GM18907 (cell line): ENCODE data around the gene TMEM154.
A peak's percentile ranks its signal among the peaks of the same experiment; 100 is the strongest.

Source experiments
- ATAC-seq: cut with Tn5 transposase; IDR thresholded peaks from one replicate; pipeline ENCODE4 v1.9.1; 2021; ENCODE audit warnings: mild to moderate bottlenecking, moderate library complexity; ENCODE audit not compliant: unreplicated experiment

TMEM154 gene

GRCh38 chr4:152697284-152698088 lies 17.7 kb upstream of the TMEM154 start:
- peak; percentile 39 for ATAC-seq

GRCh38 chr4:152696764-152697261 lies 17.0 kb upstream of the TMEM154 start:
- peak; percentile 99 for ATAC-seq

DNA sequence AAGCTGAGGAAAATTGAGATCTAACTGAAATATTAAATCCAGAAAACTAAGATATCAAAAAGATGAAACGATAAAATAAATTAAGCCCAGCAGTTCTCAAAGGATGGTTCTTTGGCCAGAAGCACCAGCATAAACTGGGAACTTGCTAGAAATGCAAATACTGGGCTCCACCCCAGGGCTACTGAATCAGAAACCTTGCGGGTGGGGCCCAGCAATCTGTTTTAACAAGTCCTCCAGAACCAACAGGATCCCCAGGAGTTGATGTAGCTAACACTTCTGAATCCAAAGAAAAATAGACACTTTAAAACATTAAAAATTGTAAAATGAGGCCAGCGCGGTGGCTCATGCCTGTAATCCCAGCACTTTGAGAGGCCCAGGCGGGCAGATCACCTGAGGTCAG lies 14.1 kb upstream of the TMEM154 start:
- ATAC-seq = no peak

DNA sequence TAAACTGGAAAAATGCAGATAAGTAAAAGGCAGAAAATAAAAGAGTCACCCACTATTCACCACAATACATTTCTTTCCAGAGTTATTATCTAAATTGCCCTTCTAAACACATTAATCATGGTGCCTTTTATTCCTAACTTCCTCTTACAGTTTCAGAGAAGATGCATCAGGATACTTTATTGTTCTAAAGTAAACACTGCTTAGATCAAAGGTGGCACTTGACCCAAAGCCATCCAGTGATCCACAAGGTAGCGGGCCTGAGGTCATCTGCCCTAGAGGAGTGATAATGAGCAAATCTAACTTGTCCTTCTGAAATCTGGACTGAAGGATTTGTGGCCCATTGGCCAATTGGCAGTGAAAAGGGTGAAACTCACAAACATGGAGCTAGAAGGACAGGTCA lies 12.0 kb upstream of the TMEM154 start:
- ATAC-seq = no peak

DNA sequence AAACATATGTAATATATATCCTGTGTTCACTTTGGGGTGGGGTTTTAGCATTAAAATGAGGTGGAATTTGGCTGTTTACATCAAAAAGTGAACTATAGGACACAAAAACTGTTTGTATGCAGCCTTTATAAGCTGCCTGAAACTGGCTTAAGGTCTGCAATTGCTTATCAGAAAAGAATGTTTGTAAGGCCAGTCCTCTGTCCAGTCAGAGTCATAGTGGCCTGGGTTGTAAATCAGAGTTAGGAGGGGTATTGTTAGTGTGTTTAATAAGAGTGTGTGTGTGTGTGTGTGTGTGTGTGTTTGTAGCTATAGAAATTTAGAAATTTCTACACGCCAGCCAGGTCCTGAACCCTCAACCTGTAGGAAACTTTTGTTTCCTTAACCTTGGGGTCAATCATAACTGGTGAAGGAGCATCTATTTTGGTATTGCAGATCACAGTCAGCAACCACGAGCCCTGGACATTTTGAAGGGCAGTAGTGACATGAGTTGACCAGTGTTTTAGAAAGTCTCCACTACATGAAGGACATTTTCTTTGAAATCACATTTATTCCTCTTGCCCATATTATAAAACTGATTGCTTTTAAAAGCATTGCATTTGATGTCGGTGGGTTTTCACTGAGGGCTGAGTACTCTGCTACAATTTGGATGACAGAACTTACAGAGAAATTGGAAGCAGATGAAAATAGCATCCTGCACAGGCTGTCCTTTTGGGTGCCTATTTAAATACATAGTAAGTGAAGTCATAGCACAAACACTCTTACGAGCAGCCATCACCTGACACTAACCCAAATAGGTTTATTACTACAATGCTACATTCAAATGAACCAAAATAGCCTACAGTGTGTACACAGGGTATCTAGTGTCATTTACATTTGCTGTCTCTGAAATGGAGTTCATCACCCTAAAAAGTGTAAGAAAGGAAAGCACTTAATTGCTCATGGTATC lies 11.2 kb upstream of the TMEM154 start:
- ATAC-seq = no peak

DNA sequence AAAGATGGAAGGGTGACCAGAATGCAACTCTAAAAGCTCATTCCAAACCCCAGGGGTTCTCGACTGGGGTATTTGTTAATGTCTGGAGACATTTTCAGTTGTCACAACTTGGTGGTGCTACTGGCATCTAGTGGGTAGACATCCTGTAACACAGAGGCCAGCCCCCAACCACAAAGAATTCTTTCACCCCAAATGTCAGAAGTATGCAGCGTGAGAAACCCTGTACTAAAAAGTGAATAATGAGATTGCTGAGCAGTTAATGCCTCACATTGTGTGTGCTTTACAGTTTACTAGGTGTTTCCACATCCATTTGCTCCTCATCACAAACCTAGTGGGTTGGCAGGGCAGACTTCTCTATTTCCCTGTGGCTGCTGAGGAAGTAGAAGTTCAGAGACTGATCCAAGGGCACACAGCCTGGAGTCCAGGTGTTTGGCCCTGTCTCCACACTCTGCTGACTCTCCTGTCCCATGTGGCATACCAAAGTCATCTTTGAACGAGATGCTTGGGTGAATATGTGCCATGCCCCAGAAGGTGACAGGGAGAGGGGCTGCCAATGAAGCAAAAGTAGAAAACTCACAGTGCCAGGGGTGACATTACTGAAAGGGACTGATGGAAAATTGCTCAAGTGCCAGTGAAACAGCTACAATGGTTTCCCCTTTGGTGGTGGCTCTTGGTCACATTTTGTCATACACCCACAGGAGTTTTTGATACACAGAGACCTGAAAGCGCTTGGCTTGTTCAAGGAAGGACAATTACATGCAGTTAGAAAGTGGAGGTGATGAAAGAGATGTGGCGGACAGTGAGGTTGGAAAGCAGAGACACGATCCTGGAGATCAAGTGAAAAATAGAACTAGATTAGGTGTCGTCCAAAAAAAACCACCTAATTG lies 10.1 kb upstream of the TMEM154 start:
- no peak for ATAC-seq

GRCh38 chr4:152687974-152688599 lies 8.3 kb upstream of the TMEM154 start:
- ATAC-seq = no peak

DNA sequence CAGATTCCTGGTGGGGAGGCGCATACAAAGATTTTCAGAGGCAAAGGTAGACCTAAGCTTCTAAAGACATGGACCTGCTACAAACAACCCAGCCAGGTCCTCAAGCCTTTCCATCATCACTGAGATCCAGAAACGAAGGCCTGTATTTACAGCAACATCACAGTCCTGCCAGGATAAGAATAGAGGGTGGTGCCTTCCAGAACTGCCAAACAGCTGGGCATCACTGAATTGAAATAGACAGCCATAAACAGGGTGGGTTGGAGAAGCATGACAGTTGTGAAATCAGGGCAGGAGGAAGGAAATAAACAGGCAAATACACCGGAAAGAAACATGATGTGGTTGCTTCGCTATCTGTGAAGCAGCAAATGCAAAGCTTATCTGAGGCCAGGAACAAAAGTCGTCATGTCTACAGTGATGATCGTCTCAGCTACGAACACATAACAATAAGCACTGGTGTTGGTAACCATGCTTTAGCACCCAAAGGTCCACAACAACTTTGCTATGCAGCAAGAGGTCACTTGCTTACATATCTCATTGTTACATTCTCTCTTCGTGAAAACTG lies 6.7 kb upstream of the TMEM154 start:
- no peak for ATAC-seq

- ATAC-seq = no peak
Observed at GRCh38 chr4:152684587-152684986, 4.8 kb upstream of the TMEM154 start.

DNA sequence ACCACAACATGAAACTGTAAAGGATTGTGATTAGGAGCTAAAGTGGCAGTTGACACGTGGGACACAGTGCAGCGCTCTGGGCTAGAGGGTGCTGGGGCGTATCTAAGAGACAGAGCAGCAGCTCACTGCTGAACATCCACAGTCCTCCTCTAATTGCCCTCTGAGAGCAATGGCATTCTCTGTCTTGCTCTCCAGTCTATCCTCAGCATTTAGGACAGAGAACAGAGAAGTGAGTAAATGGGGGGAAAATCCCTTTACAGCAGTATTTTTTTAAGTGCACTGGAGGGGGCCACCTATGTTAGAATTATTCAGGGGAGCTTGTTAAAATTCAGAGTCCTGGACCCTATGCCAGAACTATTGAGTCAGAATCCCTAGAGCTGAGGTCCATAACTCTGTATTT lies 4.2 kb upstream of the TMEM154 start:
- ATAC-seq = peak; percentile 53

DNA sequence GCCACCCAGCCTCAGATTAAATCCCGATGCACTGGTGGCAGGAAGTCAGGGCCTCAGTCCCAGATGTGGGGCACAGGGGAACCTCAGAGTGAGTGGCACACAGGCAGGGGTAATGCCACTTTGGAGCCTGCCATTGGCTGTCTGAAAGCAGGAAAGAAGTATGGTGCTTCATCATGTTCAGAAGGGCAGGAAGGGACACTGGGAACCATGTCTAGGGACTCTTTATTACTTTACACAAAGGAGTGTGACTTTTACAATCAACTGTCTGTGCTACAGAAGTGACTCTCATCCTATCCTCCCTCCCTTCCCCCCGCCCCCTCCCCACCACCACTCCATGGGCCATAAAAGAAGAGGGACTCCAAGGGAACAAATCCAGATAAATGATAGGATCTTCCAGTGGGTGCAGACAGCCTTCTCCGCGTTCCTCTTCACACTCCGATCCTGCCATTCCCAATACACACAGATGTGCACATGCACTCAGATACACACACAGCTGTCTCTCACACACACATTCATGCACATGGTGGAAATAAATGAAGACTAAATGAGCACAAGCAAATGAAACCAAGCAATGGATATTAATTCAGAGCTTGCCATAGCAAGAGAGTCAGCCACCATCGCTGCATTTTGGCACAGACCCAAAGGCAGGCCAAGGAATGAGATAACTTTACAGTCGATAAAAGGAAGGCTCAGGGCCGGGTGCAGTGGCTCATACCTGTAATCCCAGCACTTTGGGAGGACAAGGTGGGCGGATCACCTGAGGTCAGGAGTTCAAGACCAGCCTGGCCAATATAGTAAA lies 2.5 kb upstream of the TMEM154 start:
- no peak for ATAC-seq

GRCh38 chr4:152680988-152681603 lies 1.3 kb upstream of the TMEM154 start:
- no peak for ATAC-seq

DNA sequence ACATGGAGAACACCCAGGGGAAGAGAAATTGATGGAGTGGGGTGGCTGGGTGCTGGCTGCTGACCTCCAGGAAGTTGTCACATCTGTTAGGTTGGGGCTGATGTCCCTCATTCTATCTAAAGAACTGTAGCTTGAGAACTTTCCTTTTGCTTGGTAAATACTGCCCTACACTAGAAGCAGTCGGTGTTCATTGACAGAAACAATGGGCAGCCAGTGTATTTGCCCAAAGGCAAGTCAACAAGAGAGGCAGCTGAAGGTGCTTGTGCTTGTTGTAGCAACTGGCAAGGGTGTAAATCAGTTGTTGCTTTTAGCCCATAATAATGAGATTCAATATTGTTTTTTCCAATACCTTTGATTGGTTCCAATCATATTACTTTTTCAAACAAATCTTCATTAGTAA lies 956 bp downstream of the TMEM154 start:
- no peak for ATAC-seq

- no peak for ATAC-seq
Observed at GRCh38 chr4:152677117-152677516, 2.7 kb downstream of the TMEM154 start.

DNA sequence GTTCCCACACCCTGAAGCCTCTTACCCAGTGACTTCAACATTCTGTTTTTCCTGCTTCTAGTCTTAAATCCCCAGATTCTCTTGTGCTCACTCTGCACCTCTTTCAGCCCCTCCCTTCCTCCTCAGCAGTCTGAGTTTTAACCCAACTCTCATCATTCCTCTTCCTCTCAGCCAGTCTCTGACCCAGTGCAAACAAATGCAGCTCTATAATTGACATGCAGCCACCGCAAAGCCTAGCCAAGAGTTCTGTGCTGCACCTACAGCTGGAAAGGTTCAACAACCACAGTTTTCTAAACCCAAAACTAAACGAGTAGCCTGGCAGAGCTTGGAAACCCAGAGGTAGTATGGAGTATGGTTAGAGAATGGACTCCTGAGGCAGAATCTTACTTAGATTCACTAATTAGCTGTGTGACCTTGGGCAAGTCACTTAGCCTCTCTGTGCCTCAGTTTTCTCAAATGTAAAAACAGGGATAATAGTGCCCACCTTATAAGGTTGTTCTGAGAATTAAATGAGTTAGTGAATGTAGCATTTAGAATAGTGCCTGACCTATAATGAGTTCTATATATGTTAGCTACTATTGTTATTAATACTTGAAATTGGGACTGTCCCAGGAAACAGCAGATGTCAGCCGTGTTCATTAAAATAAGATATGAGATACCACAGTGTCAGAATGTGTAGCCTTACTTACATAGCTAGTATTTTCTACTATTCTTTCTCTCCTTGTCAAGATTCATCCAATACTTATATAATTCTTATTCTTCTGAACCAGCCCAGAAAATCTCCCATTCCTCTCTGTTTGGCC lies 3.5 kb downstream of the TMEM154 start:
- ATAC-seq = no peak

DNA sequence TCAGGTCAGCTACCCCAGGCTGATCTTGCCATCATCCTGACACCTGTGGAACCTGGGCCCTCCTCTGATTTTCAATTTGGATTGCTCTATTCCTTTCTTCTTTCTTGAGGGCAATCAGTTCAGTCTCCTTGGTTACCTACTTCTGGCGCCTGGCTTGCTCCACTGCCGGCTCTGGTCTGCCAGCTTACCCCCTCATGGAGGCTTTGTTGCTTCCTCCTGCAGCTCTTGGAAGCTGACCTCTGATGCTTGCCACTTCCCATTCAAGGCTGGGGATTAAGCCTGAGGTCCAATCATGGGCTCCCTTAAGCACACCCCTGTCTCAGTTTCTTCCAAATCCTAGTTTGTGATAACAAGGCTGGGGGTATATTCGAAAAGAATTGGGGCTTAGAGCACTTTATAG lies 5.4 kb downstream of the TMEM154 start:
- no peak for ATAC-seq

DNA sequence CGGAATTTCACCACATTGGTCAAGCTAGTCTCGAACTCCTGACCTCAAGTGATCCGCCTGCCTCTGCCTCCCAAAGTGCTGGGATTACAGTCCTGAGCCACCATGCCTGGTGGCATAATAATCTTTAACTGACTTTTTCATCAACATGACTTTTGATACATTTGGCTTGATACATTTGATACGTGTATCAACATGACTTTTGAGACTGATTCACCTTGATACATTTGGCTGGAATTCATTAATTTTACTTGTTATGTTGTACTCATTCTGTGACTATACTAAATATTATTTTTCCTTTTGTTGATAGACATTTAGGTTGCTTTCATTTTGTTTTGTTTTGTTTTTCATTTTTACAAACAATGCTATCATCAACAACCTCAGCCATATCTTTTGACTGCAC lies 6.3 kb downstream of the TMEM154 start:
- no peak for ATAC-seq
